ENCODE measurements around the gene PTPRE.

GRCh38 chr10:128125416-128125943 lies 218.6 kb downstream of the PTPRE start:
- TF ChIP-seq, protein P1, sequence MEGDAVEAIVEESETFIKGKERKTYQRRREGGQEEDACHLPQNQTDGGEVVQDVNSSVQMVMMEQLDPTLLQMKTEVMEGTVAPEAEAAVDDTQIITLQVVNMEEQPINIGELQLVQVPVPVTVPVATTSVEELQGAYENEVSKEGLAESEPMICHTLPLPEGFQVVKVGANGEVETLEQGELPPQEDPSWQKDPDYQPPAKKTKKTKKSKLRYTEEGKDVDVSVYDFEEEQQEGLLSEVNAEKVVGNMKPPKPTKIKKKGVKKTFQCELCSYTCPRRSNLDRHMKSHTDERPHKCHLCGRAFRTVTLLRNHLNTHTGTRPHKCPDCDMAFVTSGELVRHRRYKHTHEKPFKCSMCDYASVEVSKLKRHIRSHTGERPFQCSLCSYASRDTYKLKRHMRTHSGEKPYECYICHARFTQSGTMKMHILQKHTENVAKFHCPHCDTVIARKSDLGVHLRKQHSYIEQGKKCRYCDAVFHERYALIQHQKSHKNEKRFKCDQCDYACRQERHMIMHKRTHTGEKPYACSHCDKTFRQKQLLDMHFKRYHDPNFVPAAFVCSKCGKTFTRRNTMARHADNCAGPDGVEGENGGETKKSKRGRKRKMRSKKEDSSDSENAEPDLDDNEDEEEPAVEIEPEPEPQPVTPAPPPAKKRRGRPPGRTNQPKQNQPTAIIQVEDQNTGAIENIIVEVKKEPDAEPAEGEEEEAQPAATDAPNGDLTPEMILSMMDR (IDR thresholded peaks at IDR 0.05): no peak
- TF ChIP-seq EZH2 (IDR thresholded peaks at IDR 0.05): no peak

All from neural progenitor cell (in vitro differentiated cells).